Forelimb muscle (tissue), 1 donor: Measurements from ENCODE around the gene NDUFS3. TPM values are rescaled to one million over a fixed set of nuclear protein-coding genes. Genes with fewer than 3 reads are reported as not detected.

Experiments used
- DNase-seq: peaks from one replicate; pipeline ENCODE4 v3.0.0-alpha.2; 2013; ENCODE audit warnings: low read depth
- polyA plus RNA-seq: library from polyadenylated mRNA; unstranded; fragments of 120-200 nt; gene quantifications from one replicate; pipeline ENCODE4 v1.2.1, GENCODE V29; 2013; ENCODE audit not compliant: insufficient read length

Gene NDUFS3
- polyA plus RNA-seq, 1 donor: 95.7 TPM

GRCh38 chr11:47589977-47590861 lies 11.3 kb downstream of the NDUFS3 start:
- DNase-seq: no peak

- no peak for DNase-seq
These were observed 12.9 kb downstream of the NDUFS3 start for GRCh38 chr11:47591764-47592163.

GRCh38 chr11:47592251-47592650 lies 13.4 kb downstream of the NDUFS3 start:
- DNase-seq: no peak

- no peak for DNase-seq
These were observed 14.1 kb downstream of the NDUFS3 start for GRCh38 chr11:47592970-47593369.

DNA sequence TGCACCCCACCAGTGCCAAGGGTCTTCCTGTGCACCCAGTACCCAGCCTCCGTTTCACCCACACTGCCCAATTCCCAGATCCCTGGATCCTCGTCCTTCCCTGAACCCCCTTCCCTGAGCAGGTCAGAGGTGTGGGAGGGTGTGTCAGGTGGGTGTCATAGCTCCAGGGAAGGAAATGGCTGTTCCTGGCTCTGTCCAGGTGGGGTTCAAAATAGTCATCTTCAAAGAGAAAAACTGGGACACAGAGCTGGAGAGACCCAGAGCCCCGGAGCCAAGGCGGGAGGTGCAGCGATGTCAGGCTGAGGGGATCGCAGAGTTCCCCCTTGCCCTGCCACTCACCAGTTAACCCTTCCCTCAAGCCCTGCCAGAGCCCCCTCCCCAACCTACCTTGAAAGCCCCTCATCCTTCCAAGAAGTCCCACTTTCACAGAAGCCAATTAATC lies 14.6 kb downstream of the NDUFS3 start:
- DNase-seq: no peak

GRCh38 chr11:47593934-47594855 lies 15.3 kb downstream of the NDUFS3 start, which contains the start of gene C1QTNF4:
Gene C1QTNF4 (minus strand): TSS chr11:47594411. CDS start chr11:47590810, 3,601 bp downstream.
- DNase-seq: no peak

DNA sequence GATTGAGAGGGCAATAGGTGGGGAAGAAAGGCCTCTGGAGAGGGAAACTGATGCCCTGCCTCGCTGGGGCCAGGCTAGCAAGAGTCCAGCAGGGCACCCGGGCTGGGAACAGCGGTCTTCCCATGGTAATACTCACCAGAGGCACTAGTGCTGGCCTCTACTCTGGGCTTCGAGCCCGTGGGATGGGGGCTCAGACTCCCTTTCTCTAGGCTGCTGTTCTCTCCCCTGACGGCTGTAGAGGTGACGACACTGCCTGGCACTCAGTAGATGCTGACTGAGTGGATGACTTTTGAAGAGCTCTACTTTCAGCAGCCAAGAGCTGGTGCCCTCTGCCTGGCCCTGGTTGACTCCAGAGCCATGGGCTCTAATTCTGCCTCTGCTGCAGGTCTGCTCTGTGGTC lies 16.2 kb downstream of the NDUFS3 start:
- DNase-seq: no peak

GRCh38 chr11:47595967-47596366 lies 17.1 kb downstream of the NDUFS3 start:
- DNase-seq: no peak

DNA sequence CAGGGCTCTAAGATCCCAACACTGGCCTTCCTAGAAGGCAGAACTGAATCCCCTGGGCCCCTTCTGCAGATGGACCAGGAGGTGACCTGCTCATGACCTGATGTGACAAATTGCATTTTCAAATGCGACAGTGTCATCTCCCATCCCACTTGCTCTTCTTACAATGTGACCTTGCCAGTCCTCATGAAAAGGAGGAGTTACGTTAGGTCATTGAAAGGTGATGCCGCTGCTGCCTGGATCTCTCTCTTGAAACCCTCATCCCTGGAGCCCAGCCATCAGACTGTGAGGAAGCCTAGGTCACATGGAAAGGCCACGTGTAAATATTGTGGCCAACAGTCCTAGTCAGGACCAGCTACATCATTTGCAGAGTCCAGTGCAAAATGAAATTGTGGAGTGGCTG lies 21.0 kb downstream of the NDUFS3 start:
- DNase-seq: no peak

DNA sequence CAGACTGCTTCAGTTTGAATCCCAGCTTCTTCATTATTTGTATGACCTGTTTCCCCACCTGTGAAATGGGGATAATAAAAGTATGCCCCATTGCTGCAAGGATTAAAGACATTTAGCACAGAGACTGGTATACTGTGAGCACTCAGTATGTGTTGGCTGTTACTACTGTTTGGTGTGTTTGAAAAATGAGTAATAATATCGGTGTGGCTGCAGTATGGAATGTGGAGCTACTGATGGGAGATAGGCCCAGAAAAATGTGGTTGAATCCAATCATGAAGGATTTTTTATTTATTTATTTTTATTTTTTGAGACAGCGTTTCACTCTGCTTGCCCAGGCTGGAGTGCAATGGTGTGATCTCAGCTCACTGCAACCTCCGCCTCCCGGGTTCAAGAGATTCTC lies 24.4 kb downstream of the NDUFS3 start:
- DNase-seq: no peak

GRCh38 chr11:47605921-47606320 lies 27.0 kb downstream of the NDUFS3 start:
- no peak for DNase-seq

DNA sequence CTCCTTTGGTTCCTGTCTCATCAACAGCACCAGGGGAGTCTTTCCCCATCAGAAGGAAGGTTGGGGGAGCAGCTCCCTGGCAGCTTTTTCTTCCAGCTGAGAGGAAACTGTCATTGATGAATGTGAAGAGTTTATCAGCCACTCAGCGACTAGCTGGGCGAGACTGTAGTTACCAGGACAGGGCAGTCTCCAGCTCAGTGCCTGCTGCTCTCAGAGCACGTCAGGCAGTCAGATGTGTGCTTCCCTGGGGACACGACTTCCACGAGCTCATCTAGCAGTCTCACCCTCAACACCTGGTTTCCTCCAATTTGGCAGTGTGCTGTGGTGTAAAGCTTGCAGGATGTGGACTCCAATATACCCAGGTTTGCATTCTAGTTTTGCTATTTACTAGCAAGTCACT lies 27.9 kb downstream of the NDUFS3 start:
- no peak for DNase-seq

DNA sequence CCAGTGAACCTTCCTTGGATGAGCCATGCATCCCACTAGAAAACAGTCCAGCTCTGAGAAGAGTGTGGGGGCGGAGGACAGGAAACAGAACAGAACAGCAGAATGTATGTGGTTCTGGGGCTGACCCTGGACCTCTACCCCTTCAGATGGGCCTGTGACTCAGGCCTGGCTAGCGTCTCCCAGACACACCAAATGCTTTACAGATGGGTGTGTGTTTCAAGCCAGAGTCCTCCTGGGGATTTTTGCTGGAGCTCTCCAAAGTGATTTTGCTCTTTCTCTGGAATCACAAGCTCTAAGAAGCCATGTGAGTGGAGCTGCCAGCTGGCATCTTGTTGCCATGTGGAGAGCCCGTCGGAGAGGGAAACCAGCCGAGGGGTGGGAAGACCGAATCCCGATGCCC lies 28.5 kb downstream of the NDUFS3 start:
- DNase-seq: no peak

GRCh38 chr11:47609675-47610074 lies 30.8 kb downstream of the NDUFS3 start:
- DNase-seq: no peak

- DNase-seq: no peak
These were observed 32.5 kb downstream of the NDUFS3 start for GRCh38 chr11:47611348-47611794.

GRCh38 chr11:47615249-47615648 lies 36.4 kb downstream of the NDUFS3 start:
- no peak for DNase-seq

GRCh38 chr11:47616726-47617416 lies 38.0 kb downstream of the NDUFS3 start:
- peak; percentile 55 for DNase-seq

GRCh38 chr11:47617417-47617809 lies 38.5 kb downstream of the NDUFS3 start:
- DNase-seq: no peak

DNA sequence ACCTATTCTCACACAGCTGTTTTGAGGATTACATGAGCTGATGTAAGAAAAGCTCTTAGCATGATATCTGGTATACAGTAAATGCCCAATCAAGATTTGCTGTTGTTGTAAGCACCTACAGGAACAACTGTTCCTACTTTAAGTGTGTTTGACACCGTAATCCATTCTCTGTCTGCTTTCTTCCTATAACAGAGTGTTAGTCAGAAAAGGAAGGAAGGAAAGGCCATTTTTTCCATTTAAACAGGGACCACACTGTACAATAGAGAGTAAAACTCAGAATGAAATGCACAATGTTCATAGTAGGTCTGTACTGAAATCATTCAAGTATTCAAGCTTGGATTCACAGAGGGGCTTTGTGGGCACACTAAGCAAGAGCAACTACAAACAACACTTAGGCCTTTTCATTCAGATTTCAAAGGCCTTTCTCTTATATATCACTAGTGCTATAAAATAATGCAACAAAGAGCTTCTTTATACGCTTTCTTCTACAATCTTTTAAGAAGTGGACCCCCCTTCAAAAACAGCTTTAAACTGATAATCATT lies 42.0 kb downstream of the NDUFS3 start:
- DNase-seq: no peak

DNA sequence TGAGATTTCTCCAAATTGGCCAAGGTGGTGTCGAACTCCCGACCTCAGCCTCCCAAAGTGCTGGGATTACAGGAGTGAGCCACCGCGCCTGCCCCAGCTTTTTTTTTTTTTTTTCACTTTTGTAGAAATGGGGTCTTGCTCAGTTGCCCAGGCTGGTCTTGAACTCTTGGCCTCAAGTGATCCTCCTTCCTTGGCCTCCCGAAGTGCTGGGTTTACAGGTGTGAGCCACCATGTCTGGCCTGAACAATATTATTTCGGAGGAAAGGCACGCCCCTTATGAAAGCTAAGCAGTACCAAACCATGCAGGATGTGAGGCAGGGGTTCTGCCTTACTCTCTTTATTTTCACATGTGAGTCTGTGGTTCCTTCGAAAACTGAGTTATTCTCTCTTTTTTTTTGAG lies 47.4 kb downstream of the NDUFS3 start:
- no peak for DNase-seq

DNA sequence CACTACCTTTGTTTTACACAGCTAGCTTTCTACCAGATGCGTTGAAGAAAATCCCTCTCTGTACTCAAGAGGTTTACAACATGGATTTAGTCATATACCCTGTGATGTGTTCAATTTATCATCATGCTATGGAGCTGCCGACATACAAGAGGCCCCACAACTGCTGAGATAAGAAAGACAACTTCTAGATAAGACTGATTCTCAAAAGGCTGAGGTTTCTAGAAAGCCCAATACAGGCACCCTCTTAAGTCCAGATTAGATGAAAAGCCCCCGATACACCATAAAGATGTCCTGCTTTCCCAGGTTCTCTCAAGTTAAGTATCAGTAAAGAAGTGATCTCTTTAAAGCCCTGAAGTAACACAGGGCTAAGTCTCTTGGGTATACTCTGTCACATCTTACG lies 49.2 kb downstream of the NDUFS3 start:
- no peak for DNase-seq
